Suprapubic skin (tissue), 4 donors: Measurements from ENCODE around the gene FECH. TPM values are rescaled to one million over a fixed set of nuclear protein-coding genes. Genes with fewer than 3 reads are reported as not detected.
"Not testable (repeated sequence)": the region's sequence is repeated elsewhere in the genome, so short reads cannot be mapped to it uniquely, and the experiment has no call there.

Source experiments
- DNase-seq, 2 donors: peaks; one replicate each; pipeline ENCODE4 v3.0.0-alpha.2; 2019; ENCODE audit warnings: low spot score in 2 of 2
- H3K27ac ChIP-seq: fragments of 200-600 bp; sonication (generic); one replicate; pipeline ENCODE4 v1.5.1; 2019
- H3K27me3 ChIP-seq: fragments of 200-600 bp; sonication (generic); one replicate; pipeline ENCODE4 v1.5.1; 2019
- H3K36me3 ChIP-seq: fragments of 200-600 bp; sonication (generic); one replicate; pipeline ENCODE4 v1.5.1; 2019
- H3K4me1 ChIP-seq: fragments of 200-600 bp; sonication (generic); one replicate; pipeline ENCODE4 v1.5.1; 2019
- H3K4me3 ChIP-seq: fragments of 200-600 bp; sonication (generic); one replicate; pipeline ENCODE4 v1.5.1; 2019; ENCODE audit warnings: mild to moderate bottlenecking
- H3K9me3 ChIP-seq: fragments of 200-600 bp; sonication (generic); one replicate; pipeline ENCODE4 v1.5.1; 2019
- CTCF ChIP-seq, 2 donors: fragments of 200-600 bp in 1 of 2; fragments of 450-650 bp in 1 of 2; sonication (generic) in 1 of 2; IDR thresholded peaks; one replicate each; pipeline ENCODE4 v1.5.1; 2016 to 2019; ENCODE audit warnings: antibody characterized with exemption in 2 of 2, mild to moderate bottlenecking in 1 of 2, moderate library complexity in 1 of 2
- EP300 ChIP-seq: sonication (generic); formaldehyde crosslinking; IDR thresholded peaks from one replicate; pipeline ENCODE4 v1.6.1; 2017; ENCODE audit warnings: antibody characterized with exemption
- POLR2A ChIP-seq, 2 donors: fragments of 450-650 bp; IDR thresholded peaks; one replicate each; pipeline ENCODE4 v1.6.1; 2017; ENCODE audit warnings: antibody characterized with exemption in 2 of 2, mild to moderate bottlenecking in 2 of 2, moderate library complexity in 2 of 2
- POLR2AphosphoS5 ChIP-seq, 3 donors: sonication (generic); formaldehyde crosslinking; IDR thresholded peaks; one replicate each; pipeline ENCODE4 v1.6.1; 2017; ENCODE audit warnings: antibody characterized with exemption in 3 of 3
- WGBS: methylation state at CpG from one replicate; pipeline ENCODE4 v1.1.5; 2018; 5-methylcytosine and 5-hydroxymethylcytosine counted together
- total RNA-seq, 4 donors: library from RNA; depleted of rRNA; stranded (reverse); fragments of >200 nt; gene quantifications; one replicate each; pipeline ENCODE4 v1.1.0, GENCODE V29; 2016

FECH gene
- total RNA-seq, 4 donors from 2014 or later = 22.8 to 40.8 (median 29.2) TPM

DNA sequence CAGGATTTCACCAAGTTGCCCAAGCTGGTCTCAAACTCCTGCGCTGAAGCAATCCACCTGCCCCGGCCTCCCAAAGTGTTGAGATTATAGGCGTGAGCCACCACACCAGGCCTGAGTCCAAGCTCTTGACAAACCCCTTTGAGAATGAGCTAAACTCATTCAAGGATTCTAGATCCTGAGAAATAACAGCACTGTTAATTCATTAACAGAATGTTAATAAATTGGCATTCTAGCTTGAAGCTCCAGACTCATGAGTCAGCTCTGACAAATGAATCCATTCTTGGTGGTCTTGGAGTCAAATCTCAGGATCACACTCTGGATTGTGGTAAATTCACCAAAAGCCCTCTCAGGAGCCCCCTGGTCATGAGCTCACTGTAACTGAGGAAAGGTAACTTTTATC, 33.4 kb upstream of the FECH start:
- H3K4me1 ChIP-seq = peaks cover 27% of the 10 kb centered on the region
- WGBS = 97% methylated on average over 3 of the region's 3 CpGs
- TF ChIP-seq POLR2AphosphoS5 (IDR thresholded peaks at IDR 0.05) (no peak), POLR2A (IDR thresholded peaks at IDR 0.05) (no peak), CTCF (IDR thresholded peaks at IDR 0.05) (no peak), EP300 (no peak)
- no peak for DNase-seq
- no peaks in the 10 kb centered on the region for H3K27me3 ChIP-seq
- no peaks in the 10 kb centered on the region for H3K9me3 ChIP-seq
- H3K36me3 ChIP-seq = peaks cover 23% of the 10 kb centered on the region
- no peak overlapping the region for H3K4me3 ChIP-seq
- H3K27ac ChIP-seq = no peak overlapping the region

DNA sequence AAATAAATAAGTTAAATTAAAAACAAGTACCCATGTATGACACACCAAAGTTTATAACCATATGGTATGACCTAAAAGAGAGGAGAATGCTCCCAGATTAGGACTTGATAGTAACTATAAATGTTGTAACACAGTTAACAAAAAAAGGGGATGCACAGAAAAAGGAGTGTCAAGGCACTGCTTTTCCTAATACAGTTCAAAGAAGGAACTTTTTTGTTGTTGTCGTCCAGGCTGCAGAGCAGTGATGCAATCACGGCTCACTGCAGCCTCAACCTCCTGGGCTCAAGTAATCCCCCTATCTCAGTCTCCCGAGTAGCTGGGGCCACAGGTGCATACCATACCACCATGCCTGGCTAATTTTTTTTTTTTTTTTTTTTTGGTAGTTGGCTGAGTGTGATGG, 32.4 kb upstream of the FECH start:
- peaks cover 32% of the 10 kb centered on the region for H3K36me3 ChIP-seq
- no peak overlapping the region for H3K4me3 ChIP-seq
- peaks cover 27% of the 10 kb centered on the region for H3K4me1 ChIP-seq
- 74% methylated on average over 3 of the region's 3 CpGs for WGBS
- DNase-seq = no peak
- no peak overlapping the region for H3K27ac ChIP-seq
- no peak for TF ChIP-seq POLR2A (IDR thresholded peaks at IDR 0.05)
- no peak for TF ChIP-seq POLR2AphosphoS5 (IDR thresholded peaks at IDR 0.05)
- no peak for TF ChIP-seq CTCF (IDR thresholded peaks at IDR 0.05)
- TF ChIP-seq EP300 = no peak
- no peaks in the 10 kb centered on the region for H3K9me3 ChIP-seq
- no peaks in the 10 kb centered on the region for H3K27me3 ChIP-seq

GRCh38 chr18:57603871-57604270, 17.4 kb upstream of the FECH start:
- no peaks in the 10 kb centered on the region for H3K4me1 ChIP-seq
- H3K9me3 ChIP-seq = no peaks in the 10 kb centered on the region
- no peak for DNase-seq
- H3K4me3 ChIP-seq = no peak overlapping the region
- no peak overlapping the region for H3K27ac ChIP-seq
- TF ChIP-seq CTCF (IDR thresholded peaks at IDR 0.05) (no peak), EP300 (no peak), POLR2AphosphoS5 (IDR thresholded peaks at IDR 0.05) (no peak), POLR2A (IDR thresholded peaks at IDR 0.05) (no peak)
- peaks cover 99% of the 10 kb centered on the region for H3K36me3 ChIP-seq
- no peaks in the 10 kb centered on the region for H3K27me3 ChIP-seq
- WGBS = 64% methylated on average over 1 of the region's 1 CpG

GRCh38 chr18:57595347-57595746, 8.8 kb upstream of the FECH start:
- H3K9me3 ChIP-seq = no peaks in the 10 kb centered on the region
- DNase-seq = no peak
- peaks cover 24% of the 10 kb centered on the region for H3K36me3 ChIP-seq
- H3K27me3 ChIP-seq = no peaks in the 10 kb centered on the region
- H3K4me1 ChIP-seq = no peaks in the 10 kb centered on the region
- H3K27ac ChIP-seq = no peak overlapping the region
- no peak overlapping the region for H3K4me3 ChIP-seq
- TF ChIP-seq CTCF (IDR thresholded peaks at IDR 0.05) (no peak), EP300 (no peak), POLR2A (IDR thresholded peaks at IDR 0.05) (no peak), POLR2AphosphoS5 (IDR thresholded peaks at IDR 0.05) (no peak)

DNA sequence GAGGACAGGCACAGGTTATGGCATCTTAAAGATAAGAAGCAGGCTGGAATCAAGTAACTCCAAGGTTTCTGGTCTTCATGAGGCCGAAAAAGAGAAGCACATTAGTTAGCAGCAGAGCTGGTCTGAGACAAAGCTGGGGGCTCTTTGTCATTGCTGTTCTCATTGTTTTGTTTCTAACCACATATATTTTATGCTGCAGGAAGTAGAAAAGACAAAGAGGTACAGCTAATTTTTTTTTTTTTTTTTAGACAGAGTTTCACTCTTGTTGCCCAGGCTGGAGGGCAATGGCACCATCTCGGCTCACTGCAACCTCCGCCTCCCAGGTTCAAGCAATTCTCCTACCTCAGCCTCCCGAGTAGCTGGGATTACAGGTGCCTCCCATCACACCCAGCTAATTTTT, 6.2 kb upstream of the FECH start:
- not testable (repeated sequence) for H3K27me3 ChIP-seq, H3K4me1 ChIP-seq, DNase-seq, H3K27ac ChIP-seq, H3K9me3 ChIP-seq, H3K4me3 ChIP-seq, H3K36me3 ChIP-seq
- 95% methylated on average over 4 of the region's 4 CpGs for WGBS

- H3K36me3 ChIP-seq = no peaks in the 10 kb centered on the region
- H3K27ac ChIP-seq = no peak overlapping the region
- no peak overlapping the region for H3K4me3 ChIP-seq
- 89% methylated on average over 2 of the region's 2 CpGs for WGBS
- no peaks in the 10 kb centered on the region for H3K27me3 ChIP-seq
- no peaks in the 10 kb centered on the region for H3K9me3 ChIP-seq
- no peak for DNase-seq
- peaks cover 14% of the 10 kb centered on the region for H3K4me1 ChIP-seq
- no peak for TF ChIP-seq POLR2A (IDR thresholded peaks at IDR 0.05)
Measured at GRCh38 chr18:57589161-57589560, 2.7 kb upstream of the FECH start.
